Fibroblast of villous mesenchyme (primary cell): ENCODE results near the gene HOXB8. TPM values are rescaled to one million over a fixed set of nuclear protein-coding genes. Genes with fewer than 3 reads are reported as not detected.

Source experiments
- DNase-seq: peaks from one replicate; pipeline ENCODE4 v3.0.0-alpha.2; 2010; ENCODE audit warnings: low read depth
- H3K4me3 ChIP-seq: 2 replicates; pipeline ENCODE4 v1.5.1; 2011; ENCODE audit warnings: low read depth, mild to moderate bottlenecking, low read length
- total RNA-seq: library from RNA; depleted of rRNA; stranded (reverse); fragments of >200 nt; gene quantifications from 2 replicates; pipeline ENCODE4 v1.2.3, GENCODE V29; 2012
- TF ChIP-seq, protein P1 (sequence below): IDR thresholded peaks from 2 replicates; pipeline ENCODE4 v1.5.1; 2012; ENCODE audit warnings: low read depth, mild to moderate bottlenecking, low read length; ENCODE audit not compliant: insufficient read depth

The HOXB8 gene
- total RNA-seq, 1 donor: not detected

DNA sequence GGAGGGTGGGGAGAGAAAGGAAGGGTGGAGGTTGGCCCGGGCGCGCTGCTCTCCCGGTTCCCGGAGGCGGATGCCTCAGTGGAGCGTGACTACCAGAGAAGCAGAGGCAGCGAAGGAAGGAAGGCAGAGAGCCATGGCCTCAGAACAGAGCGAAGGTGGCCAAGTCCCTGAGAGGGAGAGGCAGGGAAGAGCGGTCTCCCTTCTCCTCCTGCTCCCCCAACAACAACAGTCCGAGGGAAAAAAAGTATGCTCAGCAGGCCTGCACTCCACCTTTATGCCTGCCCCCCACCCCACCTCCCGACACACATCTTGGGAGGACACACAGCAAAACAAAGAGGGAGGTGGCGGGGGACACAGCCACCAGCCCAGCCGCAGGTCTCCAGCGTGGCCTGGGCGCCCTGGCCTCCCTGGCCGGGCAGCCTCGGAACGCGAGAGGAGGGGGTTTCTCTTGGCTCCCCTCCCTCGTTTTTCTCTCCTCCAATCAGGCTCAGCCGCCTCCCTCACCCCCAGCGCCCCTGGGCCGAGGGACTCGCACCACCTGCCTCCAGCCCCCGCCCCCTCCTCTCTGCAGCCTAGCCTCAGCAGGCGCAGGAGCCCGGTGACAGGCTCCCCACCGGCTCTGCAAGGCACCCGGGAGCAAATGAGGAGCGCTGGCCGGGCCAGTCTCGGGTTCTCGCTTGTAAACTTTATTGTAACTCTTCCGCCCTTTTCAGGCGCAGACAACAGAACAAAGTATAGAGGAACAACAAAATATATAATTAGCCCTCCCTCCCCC is 3.2 kb downstream of the HOXB8 start:
- TF ChIP-seq, protein P1, sequence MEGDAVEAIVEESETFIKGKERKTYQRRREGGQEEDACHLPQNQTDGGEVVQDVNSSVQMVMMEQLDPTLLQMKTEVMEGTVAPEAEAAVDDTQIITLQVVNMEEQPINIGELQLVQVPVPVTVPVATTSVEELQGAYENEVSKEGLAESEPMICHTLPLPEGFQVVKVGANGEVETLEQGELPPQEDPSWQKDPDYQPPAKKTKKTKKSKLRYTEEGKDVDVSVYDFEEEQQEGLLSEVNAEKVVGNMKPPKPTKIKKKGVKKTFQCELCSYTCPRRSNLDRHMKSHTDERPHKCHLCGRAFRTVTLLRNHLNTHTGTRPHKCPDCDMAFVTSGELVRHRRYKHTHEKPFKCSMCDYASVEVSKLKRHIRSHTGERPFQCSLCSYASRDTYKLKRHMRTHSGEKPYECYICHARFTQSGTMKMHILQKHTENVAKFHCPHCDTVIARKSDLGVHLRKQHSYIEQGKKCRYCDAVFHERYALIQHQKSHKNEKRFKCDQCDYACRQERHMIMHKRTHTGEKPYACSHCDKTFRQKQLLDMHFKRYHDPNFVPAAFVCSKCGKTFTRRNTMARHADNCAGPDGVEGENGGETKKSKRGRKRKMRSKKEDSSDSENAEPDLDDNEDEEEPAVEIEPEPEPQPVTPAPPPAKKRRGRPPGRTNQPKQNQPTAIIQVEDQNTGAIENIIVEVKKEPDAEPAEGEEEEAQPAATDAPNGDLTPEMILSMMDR: no peak
- DNase-seq: no peak
- H3K4me3 ChIP-seq: no peak overlapping the region

DNA sequence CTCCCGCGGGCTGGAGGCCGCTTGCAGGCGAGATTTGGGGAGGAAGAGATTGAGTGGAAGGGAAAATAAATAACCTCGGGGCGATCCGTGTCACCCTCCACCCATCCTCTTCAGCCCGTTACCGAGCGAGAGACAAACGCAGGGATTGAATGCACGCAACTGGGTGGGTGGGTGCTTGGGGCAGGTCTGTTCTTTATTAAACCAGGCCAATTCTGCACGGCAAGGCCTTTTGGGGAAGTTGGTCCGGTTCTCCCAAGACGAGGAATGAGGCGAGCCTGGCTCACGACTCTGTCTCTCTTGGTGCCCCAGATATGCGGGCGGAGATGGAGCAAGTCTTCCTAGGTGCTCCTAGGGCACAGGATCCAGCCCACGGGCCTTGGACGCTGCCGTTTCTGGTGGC is 3.9 kb downstream of the HOXB8 start:
- TF ChIP-seq, protein P1: no peak
- H3K4me3 ChIP-seq: peak overlapping the region; percentile 65
- no peak for DNase-seq

DNA sequence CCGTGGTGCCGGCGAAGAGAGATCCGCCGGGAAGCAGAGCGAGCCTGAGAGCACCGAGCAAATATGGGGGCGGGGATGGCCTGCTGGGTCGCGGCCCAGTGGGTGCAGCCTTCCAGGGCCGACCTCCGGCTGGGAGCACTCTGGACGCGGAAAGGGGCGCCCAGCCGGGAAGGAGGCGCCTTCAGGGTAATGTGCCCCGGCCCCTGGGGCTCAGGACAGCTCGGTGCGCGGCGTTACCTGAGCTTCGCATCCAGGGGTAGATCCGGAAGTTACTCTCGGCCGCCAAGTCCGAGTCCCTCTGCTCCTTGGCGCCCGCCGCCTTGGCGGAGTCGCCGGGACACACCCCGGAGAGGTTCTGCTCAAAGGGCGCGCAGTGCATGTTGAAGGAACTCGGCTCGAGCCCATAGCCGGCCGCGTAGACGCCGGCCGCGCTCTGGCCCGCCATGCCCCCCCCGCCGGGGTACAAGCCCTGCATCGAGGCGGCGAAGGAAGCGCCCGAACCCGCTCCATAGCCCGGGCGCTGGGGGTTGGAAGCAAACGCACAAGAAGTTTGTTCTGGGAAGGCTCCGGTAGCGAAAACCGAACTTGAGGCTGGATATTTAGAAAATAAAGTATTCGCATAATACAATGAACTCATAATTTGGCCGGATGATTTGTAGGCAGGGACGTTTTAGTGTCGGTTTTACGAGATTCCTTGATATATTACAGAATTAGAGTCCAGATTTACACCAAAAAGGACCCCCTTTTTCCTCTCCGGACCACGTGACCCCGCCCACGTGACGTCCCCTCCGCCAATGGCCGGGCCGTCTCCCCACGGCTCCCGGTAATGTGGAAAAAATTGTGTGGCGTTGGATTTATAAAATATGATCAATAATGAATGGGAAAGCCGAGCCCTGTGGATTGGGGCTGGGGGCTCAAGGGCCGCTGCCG is 4.5 kb downstream of the HOXB8 start, which contains the start of gene HOXB7:
TSS of gene HOXB7 (minus strand) at position 736 of the 930 bp plus-strand sequence. CDS start at position 637, 99 bp downstream.
- H3K4me3 ChIP-seq: peak within 1 kb of the TSS; percentile 65
- peak; percentile 41 for DNase-seq

DNA sequence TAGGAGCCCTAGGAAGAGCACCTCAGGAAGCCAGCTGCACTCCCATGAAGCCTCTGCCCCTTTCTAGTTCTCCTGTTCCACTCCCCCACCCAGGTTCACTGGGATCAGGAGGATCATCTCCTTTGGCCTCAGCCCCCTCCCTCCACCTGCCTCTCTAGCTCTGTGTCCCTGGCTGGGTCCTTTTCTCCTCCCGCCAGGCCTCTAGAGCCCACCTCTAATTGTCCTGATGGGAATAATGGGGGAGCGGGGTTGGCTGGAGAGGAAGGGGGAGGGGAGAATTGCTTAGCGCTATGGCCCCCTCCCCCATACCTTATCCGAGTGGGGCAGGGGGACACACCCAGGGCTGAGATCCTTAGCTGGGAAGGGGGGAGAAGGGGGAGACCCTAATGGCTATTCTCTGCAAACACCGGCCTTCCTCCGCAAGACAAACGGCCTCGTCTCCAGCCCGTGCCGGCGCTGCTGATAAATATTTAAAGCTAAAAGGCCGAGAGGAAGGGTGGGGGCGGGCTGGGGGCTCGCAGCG is 5.3 kb downstream of the HOXB8 start:
- no peak for DNase-seq
- peak overlapping the region; percentile 65 for H3K4me3 ChIP-seq
- TF ChIP-seq, protein P1: no peak

More for the DNA sequence above, 4.5 kb downstream of the HOXB8 start, which contains the start of gene HOXB7:
- TF ChIP-seq, protein P1: no peak

DNA sequence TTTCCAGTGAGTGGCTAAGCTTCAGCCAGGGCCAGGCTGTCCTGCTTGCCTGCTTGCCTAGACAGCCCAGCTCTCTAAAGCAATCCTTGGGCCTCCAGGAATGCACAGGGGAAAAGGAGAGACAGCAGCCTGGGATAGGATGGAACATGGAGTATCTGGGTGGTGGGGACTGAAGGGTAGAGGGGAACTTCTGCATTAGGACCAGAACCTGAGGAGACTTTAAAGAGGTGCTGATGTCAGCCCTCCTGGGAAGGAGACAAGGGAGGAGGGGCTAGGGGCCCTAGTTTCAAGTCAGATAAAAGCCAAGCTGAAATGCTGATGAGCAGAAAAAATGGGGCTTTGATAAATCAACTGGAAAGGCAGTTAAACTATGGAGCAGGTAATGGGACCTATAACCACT is 6.1 kb downstream of the HOXB8 start:
- TF ChIP-seq, protein P1: no peak
- H3K4me3 ChIP-seq: no peak overlapping the region
- no peak for DNase-seq

DNA sequence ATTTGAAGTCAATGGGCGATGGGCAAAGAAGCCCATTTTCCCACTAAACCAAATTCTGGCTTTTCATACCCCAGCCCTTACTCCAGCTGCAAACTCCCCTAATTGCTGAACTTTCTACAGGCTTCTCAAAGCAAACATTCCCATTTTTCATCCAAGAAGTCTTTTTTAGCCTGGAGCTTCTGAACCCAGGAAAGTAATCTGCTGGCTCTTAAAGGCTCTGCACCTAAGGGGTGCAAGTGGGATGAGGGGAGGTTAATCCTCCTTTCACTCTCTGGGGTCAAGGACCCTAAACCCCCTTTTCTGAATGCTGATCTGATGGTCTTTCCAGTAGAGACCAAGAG is 6.6 kb downstream of the HOXB8 start:
- TF ChIP-seq, protein P1: no peak
- DNase-seq: no peak
- no peak overlapping the region for H3K4me3 ChIP-seq
